Skeletal muscle satellite cell (primary cell): ENCODE measurements around the gene MATK. TPM values are rescaled to one million over a fixed set of nuclear protein-coding genes. Genes with fewer than 3 reads are reported as not detected.

Source experiments
- H3K27me3 ChIP-seq: 2 replicates; pipeline ENCODE4 v1.7.0; 2013; ENCODE audit warnings: low read length; ENCODE audit not compliant: control insufficient read depth, insufficient read depth
- H3K36me3 ChIP-seq: 2 replicates; pipeline ENCODE4 v1.7.0; 2013; ENCODE audit warnings: mild to moderate bottlenecking, control low read depth, low read length; ENCODE audit not compliant: insufficient read depth
- H3K4me1 ChIP-seq: 2 replicates; pipeline ENCODE4 v1.7.0; 2013; ENCODE audit warnings: low read length; ENCODE audit not compliant: control insufficient read depth, insufficient read depth
- H3K4me2 ChIP-seq: 2 replicates; pipeline ENCODE4 v1.7.0; 2013; ENCODE audit warnings: mild to moderate bottlenecking, low read length
- H3K4me3 ChIP-seq: 2 replicates; pipeline ENCODE4 v1.7.0; 2013; ENCODE audit warnings: low read length
- H3K9ac ChIP-seq: 2 replicates; pipeline ENCODE4 v1.7.0; 2013; ENCODE audit warnings: mild to moderate bottlenecking, low read depth, low read length, moderate library complexity
- H3K9me3 ChIP-seq: replicated peaks from 2 replicates; pipeline ENCODE4 v1.7.0; 2013; ENCODE audit warnings: mild to moderate bottlenecking, control low read depth, low read length
- total RNA-seq: library from RNA; depleted of rRNA; stranded (reverse); fragments of >200 nt; gene quantifications from 2 replicates; pipeline ENCODE4 v1.2.3, GENCODE V29; 2012; rRNA removed

Gene MATK
- 0.44 and 2.0 TPM in 2 replicates for total RNA-seq

- no peaks in the 10 kb centered on the region for H3K36me3 ChIP-seq
- no peaks in the 10 kb centered on the region for H3K4me1 ChIP-seq
- no peak within 1 kb of the TSS for H3K4me3 ChIP-seq
- H3K4me2 ChIP-seq = peak within 1 kb of the TSS; percentile 12
- H3K9ac ChIP-seq = no peak within 1 kb of the TSS
- peaks cover 18% of the 10 kb centered on the region for H3K9me3 ChIP-seq
- H3K27me3 ChIP-seq = peaks cover 37% of the 10 kb centered on the region
These were observed at the start of gene MATK for GRCh38 chr19:3785938-3786824. Gene MATK, minus strand, starts transcription at chr19:3786381. Its CDS starts 1,246 bp downstream, at chr19:3785135.

- Histone ChIP-seq H3K4me2 (no peak overlapping the region), H3K9ac (no peak overlapping the region), H3K4me1 (no peaks in the 10 kb centered on the region)
These were observed 48.9 kb upstream of the MATK start for GRCh38 chr19:3835055-3835435.

GRCh38 chr19:3834349-3835054, 48.3 kb upstream of the MATK start:
- Histone ChIP-seq H3K4me2 (no peak overlapping the region), H3K9me3 (peaks cover 5% of the 10 kb centered on the region), H3K4me1 (no peaks in the 10 kb centered on the region), H3K27me3 (peaks cover 51% of the 10 kb centered on the region), H3K9ac (no peak overlapping the region), H3K4me3 (no peak overlapping the region), H3K36me3 (no peaks in the 10 kb centered on the region)

More at GRCh38 chr19:3835055-3835435, 48.9 kb upstream of the MATK start:
- no peak overlapping the region for H3K4me3 ChIP-seq
- H3K36me3 ChIP-seq = no peaks in the 10 kb centered on the region
- peaks cover 5% of the 10 kb centered on the region for H3K9me3 ChIP-seq
- peaks cover 53% of the 10 kb centered on the region for H3K27me3 ChIP-seq

- no peak overlapping the region for H3K9ac ChIP-seq
- H3K4me2 ChIP-seq = no peak overlapping the region
- H3K27me3 ChIP-seq = peaks cover 50% of the 10 kb centered on the region
- no peak overlapping the region for H3K4me3 ChIP-seq
- no peaks in the 10 kb centered on the region for H3K4me1 ChIP-seq
- H3K9me3 ChIP-seq = peaks cover 5% of the 10 kb centered on the region
- H3K36me3 ChIP-seq = no peaks in the 10 kb centered on the region
These were observed 47.6 kb upstream of the MATK start for GRCh38 chr19:3833578-3834348.

GRCh38 chr19:3832001-3832400, 45.8 kb upstream of the MATK start:
- peaks cover 40% of the 10 kb centered on the region for H3K27me3 ChIP-seq
- no peaks in the 10 kb centered on the region for H3K36me3 ChIP-seq
- no peaks in the 10 kb centered on the region for H3K4me1 ChIP-seq
- H3K4me3 ChIP-seq = no peak overlapping the region
- H3K4me2 ChIP-seq = no peak overlapping the region
- H3K9me3 ChIP-seq = no peaks in the 10 kb centered on the region
- no peak overlapping the region for H3K9ac ChIP-seq

- Histone ChIP-seq H3K9ac (no peak overlapping the region), H3K4me3 (no peak overlapping the region), H3K9me3 (no peaks in the 10 kb centered on the region)
These were observed 45.4 kb upstream of the MATK start for GRCh38 chr19:3831601-3832000.

GRCh38 chr19:3830621-3831589, 44.7 kb upstream of the MATK start:
- Histone ChIP-seq H3K4me3 (no peak overlapping the region), H3K9me3 (no peaks in the 10 kb centered on the region), H3K9ac (no peak overlapping the region), H3K36me3 (no peaks in the 10 kb centered on the region), H3K4me1 (no peaks in the 10 kb centered on the region), H3K27me3 (peaks cover 43% of the 10 kb centered on the region), H3K4me2 (no peak overlapping the region)

More at GRCh38 chr19:3831601-3832000, 45.4 kb upstream of the MATK start:
- H3K36me3 ChIP-seq = no peaks in the 10 kb centered on the region
- H3K4me1 ChIP-seq = no peaks in the 10 kb centered on the region
- H3K4me2 ChIP-seq = no peak overlapping the region
- peaks cover 40% of the 10 kb centered on the region for H3K27me3 ChIP-seq

- Histone ChIP-seq H3K4me2 (no peak overlapping the region), H3K4me1 (no peaks in the 10 kb centered on the region), H3K9ac (no peak overlapping the region), H3K36me3 (no peaks in the 10 kb centered on the region), H3K27me3 (peaks cover 67% of the 10 kb centered on the region), H3K4me3 (no peak overlapping the region), H3K9me3 (no peaks in the 10 kb centered on the region)
These were observed 41.1 kb upstream of the MATK start for GRCh38 chr19:3827306-3827705.

- peaks cover 60% of the 10 kb centered on the region for H3K27me3 ChIP-seq
- no peak overlapping the region for H3K4me2 ChIP-seq
- no peaks in the 10 kb centered on the region for H3K4me1 ChIP-seq
- no peak overlapping the region for H3K9ac ChIP-seq
- no peaks in the 10 kb centered on the region for H3K36me3 ChIP-seq
- H3K4me3 ChIP-seq = no peak overlapping the region
- H3K9me3 ChIP-seq = no peaks in the 10 kb centered on the region
These were observed 40.0 kb upstream of the MATK start for GRCh38 chr19:3826163-3826562.

- Histone ChIP-seq H3K36me3 (no peaks in the 10 kb centered on the region), H3K9ac (no peak overlapping the region), H3K9me3 (no peaks in the 10 kb centered on the region)
These were observed 39.2 kb upstream of the MATK start for GRCh38 chr19:3825286-3825956.

More at GRCh38 chr19:3825286-3825956, 39.2 kb upstream of the MATK start:
- peaks cover 53% of the 10 kb centered on the region for H3K27me3 ChIP-seq
- no peak overlapping the region for H3K4me2 ChIP-seq
- H3K4me3 ChIP-seq = no peak overlapping the region
- H3K4me1 ChIP-seq = no peaks in the 10 kb centered on the region
